ENCODE measurements around the gene ENOX1.

DNA sequence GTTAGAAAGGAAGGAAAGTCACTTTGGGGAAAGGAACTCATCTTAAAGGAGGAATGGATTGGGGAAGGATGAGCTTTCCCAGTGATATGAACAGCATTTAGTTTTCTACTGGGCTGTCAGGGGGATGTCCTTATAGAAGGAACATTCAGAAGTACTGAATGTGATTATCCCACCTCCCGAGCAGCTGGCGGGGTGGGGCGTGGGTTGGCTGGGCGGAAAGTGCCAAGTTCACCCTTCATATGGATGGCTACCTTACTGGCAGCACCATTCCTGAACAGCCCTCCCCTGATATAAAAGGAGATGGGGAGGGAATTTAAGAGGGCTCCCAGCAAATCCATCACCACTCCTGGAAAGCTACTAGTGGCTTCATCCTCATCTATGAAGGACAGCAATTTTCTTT lies 572.6 kb downstream of the ENOX1 start:
- no peak for TF ChIP-seq CTCF (IDR thresholded peaks at IDR 0.05 in 2 of 3, conservative IDR thresholded peaks at IDR 0.05 in 1 of 3; ENCODE audit: insufficient read depth in 2 of 3, low read depth in 1 of 3, low read length in 3 of 3)
- TF ChIP-seq HIVEP1 (CRISPR knock-in tag; IDR thresholded peaks at IDR 0.05), result no peak
- no peak for TF ChIP-seq ZC3H11A (IDR thresholded peaks at IDR 0.05; ENCODE audit: low read depth, low read length)
- no peak for TF ChIP-seq ZNF224 (CRISPR knock-in tag; IDR thresholded peaks at IDR 0.05)
- TF ChIP-seq SIN3A (IDR thresholded peaks at IDR 0.05; ENCODE audit: borderline replicate concordance in 2 of 2, control insufficient read depth in 1 of 2, low read depth in 2 of 2, low read length in 2 of 2), result no peak
- TF ChIP-seq ZNF263 (CRISPR knock-in tag; IDR thresholded peaks at IDR 0.05; ENCODE audit: borderline replicate concordance), result no peak
- TF ChIP-seq TARDBP (IDR thresholded peaks at IDR 0.05), result no peak
- no peak for TF ChIP-seq HEY1 (CRISPR knock-in tag; IDR thresholded peaks at IDR 0.05; ENCODE audit: borderline replicate concordance)
- TF ChIP-seq, protein P1, sequence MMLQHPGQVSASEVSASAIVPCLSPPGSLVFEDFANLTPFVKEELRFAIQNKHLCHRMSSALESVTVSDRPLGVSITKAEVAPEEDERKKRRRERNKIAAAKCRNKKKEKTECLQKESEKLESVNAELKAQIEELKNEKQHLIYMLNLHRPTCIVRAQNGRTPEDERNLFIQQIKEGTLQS (IDR thresholded peaks at IDR 0.05), result no peak
- TF ChIP-seq, protein P1 (CRISPR knock-in tag; conservative IDR thresholded peaks at IDR 0.05), result no peak
- no peak for TF ChIP-seq HDAC2 (IDR thresholded peaks at IDR 0.05)
- no peak for TF ChIP-seq MYC (IDR thresholded peaks at IDR 0.05; ENCODE audit: low read depth, low read length)
- no peak for TF ChIP-seq MYC (CRISPR knock-in tag; IDR thresholded peaks at IDR 0.05; ENCODE audit: borderline replicate concordance, low read depth)
- TF ChIP-seq, protein P2, sequence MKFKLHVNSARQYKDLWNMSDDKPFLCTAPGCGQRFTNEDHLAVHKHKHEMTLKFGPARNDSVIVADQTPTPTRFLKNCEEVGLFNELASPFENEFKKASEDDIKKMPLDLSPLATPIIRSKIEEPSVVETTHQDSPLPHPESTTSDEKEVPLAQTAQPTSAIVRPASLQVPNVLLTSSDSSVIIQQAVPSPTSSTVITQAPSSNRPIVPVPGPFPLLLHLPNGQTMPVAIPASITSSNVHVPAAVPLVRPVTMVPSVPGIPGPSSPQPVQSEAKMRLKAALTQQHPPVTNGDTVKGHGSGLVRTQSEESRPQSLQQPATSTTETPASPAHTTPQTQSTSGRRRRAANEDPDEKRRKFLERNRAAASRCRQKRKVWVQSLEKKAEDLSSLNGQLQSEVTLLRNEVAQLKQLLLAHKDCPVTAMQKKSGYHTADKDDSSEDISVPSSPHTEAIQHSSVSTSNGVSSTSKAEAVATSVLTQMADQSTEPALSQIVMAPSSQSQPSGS (CRISPR knock-in tag; IDR thresholded peaks at IDR 0.05), result no peak
- no peak for TF ChIP-seq EP300 (IDR thresholded peaks at IDR 0.05; ENCODE audit: low read length)
- TF ChIP-seq ZBTB7A (IDR thresholded peaks at IDR 0.05; ENCODE audit: borderline replicate concordance, control insufficient read depth, low read depth, low read length), result no peak
